WERI-Rb-1 (cell line): ENCODE data around the gene TAP2.

Experiments used
- DNase-seq: peaks from one replicate; pipeline ENCODE4 v3.0.0-alpha.2; 2020
- H3K27ac ChIP-seq: fragments of 250-450 bp; sonication (Bioruptor Pico); 2 replicates; pipeline ENCODE4 v1.5.1; 2020; ENCODE audit warnings: mild to moderate bottlenecking, moderate library complexity
- H3K27me3 ChIP-seq: fragments of 250-450 bp; sonication (Bioruptor Pico); 2 replicates; pipeline ENCODE4 v1.5.1; 2021; ENCODE audit warnings: mild to moderate bottlenecking, low read depth, moderate library complexity; ENCODE audit not compliant: insufficient read depth, severe bottlenecking
- H3K36me3 ChIP-seq: fragments of 250-450 bp; sonication (Bioruptor Pico); 2 replicates; pipeline ENCODE4 v1.5.1; 2020; ENCODE audit warnings: mild to moderate bottlenecking, moderate library complexity
- H3K4me3 ChIP-seq: 2 replicates; pipeline ENCODE4 v1.5.1; 2011; ENCODE audit warnings: low read depth, mild to moderate bottlenecking, control low read depth, low read length
- H3K9me3 ChIP-seq: fragments of 250-450 bp; sonication (Bioruptor Pico); 2 replicates; pipeline ENCODE4 v1.5.1; 2021; ENCODE audit warnings: mild to moderate bottlenecking, moderate library complexity; ENCODE audit not compliant: severe bottlenecking
- CTCF ChIP-seq: IDR thresholded peaks from 2 replicates; pipeline ENCODE4 v1.5.1; 2011; ENCODE audit warnings: low read depth, mild to moderate bottlenecking, control low read depth, inconsistent platforms, low read length

Gene TAP2

GRCh38 chr6:32835167-32835893 lies 3.2 kb downstream of the TAP2 start:
- no peak for DNase-seq
- H3K36me3 ChIP-seq = no peaks in the 10 kb centered on the region

GRCh38 chr6:32833664-32834063 lies 4.9 kb downstream of the TAP2 start:
- TF ChIP-seq CTCF = no peak
- DNase-seq = no peak
- no peaks in the 10 kb centered on the region for H3K36me3 ChIP-seq
- no peak overlapping the region for H3K27ac ChIP-seq
- H3K27me3 ChIP-seq = no peaks in the 10 kb centered on the region
- H3K9me3 ChIP-seq = no peaks in the 10 kb centered on the region
- no peak overlapping the region for H3K4me3 ChIP-seq

More at GRCh38 chr6:32835167-32835893, 3.2 kb downstream of the TAP2 start:
- no peak for TF ChIP-seq CTCF
- H3K4me3 ChIP-seq = no peak overlapping the region
- H3K27ac ChIP-seq = no peak overlapping the region
- H3K9me3 ChIP-seq = no peaks in the 10 kb centered on the region
- H3K27me3 ChIP-seq = no peaks in the 10 kb centered on the region

GRCh38 chr6:32832535-32832934 lies 6.0 kb downstream of the TAP2 start:
- Histone ChIP-seq H3K9me3 (no peaks in the 10 kb centered on the region), H3K4me3 (no peak overlapping the region), H3K27me3 (no peaks in the 10 kb centered on the region), H3K27ac (no peak overlapping the region), H3K36me3 (no peaks in the 10 kb centered on the region)
- no peak for TF ChIP-seq CTCF
- DNase-seq = no peak

GRCh38 chr6:32830936-32831335 lies 7.6 kb downstream of the TAP2 start:
- Histone ChIP-seq H3K27ac (no peak overlapping the region), H3K9me3 (no peaks in the 10 kb centered on the region), H3K36me3 (no peaks in the 10 kb centered on the region), H3K27me3 (no peaks in the 10 kb centered on the region), H3K4me3 (no peak overlapping the region)
- no peak for DNase-seq
- TF ChIP-seq CTCF = no peak

- no peak overlapping the region for H3K27ac ChIP-seq
- H3K27me3 ChIP-seq = no peaks in the 10 kb centered on the region
- no peak for DNase-seq
- TF ChIP-seq CTCF = no peak
- no peaks in the 10 kb centered on the region for H3K9me3 ChIP-seq
- no peaks in the 10 kb centered on the region for H3K36me3 ChIP-seq
- H3K4me3 ChIP-seq = no peak overlapping the region
These were observed 8.5 kb downstream of the TAP2 start for GRCh38 chr6:32830017-32830416.

GRCh38 chr6:32829495-32829894 lies 9.0 kb downstream of the TAP2 start:
- Histone ChIP-seq H3K27ac (no peak overlapping the region), H3K36me3 (no peaks in the 10 kb centered on the region), H3K4me3 (no peak overlapping the region), H3K9me3 (no peaks in the 10 kb centered on the region), H3K27me3 (no peaks in the 10 kb centered on the region)
- DNase-seq = no peak
- TF ChIP-seq CTCF = no peak
